Ecto neural progenitor cell (in vitro differentiated cells): ENCODE data around the gene SPPL2C.

Experiments
- DNase-seq: peaks from one replicate; pipeline ENCODE4 v3.0.0-alpha.2; 2018; ENCODE audit warnings: low spot score

Gene SPPL2C, protein sequence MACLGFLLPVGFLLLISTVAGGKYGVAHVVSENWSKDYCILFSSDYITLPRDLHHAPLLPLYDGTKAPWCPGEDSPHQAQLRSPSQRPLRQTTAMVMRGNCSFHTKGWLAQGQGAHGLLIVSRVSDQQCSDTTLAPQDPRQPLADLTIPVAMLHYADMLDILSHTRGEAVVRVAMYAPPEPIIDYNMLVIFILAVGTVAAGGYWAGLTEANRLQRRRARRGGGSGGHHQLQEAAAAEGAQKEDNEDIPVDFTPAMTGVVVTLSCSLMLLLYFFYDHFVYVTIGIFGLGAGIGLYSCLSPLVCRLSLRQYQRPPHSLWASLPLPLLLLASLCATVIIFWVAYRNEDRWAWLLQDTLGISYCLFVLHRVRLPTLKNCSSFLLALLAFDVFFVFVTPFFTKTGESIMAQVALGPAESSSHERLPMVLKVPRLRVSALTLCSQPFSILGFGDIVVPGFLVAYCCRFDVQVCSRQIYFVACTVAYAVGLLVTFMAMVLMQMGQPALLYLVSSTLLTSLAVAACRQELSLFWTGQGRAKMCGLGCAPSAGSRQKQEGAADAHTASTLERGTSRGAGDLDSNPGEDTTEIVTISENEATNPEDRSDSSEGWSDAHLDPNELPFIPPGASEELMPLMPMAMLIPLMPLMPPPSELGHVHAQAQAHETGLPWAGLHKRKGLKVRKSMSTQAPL

DNA sequence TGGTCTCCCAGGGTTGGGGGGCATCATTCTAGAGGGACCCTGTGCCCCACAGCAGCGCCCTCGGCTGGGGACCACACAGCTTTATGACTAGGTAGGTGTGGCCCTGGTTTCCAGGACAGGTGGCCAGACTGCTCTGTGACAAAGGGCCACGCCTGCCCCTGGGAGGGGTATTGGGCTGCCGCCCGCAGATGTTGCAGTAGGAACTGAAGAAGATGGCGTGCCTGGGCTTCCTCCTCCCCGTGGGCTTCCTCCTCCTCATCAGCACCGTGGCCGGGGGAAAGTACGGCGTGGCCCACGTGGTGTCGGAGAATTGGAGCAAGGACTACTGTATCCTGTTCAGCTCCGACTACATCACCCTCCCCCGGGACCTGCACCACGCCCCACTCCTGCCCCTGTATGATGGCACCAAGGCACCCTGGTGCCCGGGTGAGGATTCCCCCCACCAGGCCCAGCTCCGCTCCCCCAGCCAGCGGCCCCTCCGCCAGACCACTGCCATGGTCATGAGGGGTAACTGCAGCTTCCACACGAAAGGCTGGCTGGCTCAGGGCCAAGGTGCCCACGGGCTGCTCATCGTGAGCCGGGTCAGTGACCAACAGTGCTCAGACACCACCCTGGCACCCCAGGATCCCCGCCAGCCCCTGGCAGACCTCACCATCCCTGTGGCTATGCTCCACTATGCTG lies at the start of gene SPPL2C:
Gene SPPL2C, plus strand, starts transcription at position 187 of the 681 bp plus-strand sequence. Its CDS starts 26 bp downstream, at position 213.
- no peak for DNase-seq

DNA sequence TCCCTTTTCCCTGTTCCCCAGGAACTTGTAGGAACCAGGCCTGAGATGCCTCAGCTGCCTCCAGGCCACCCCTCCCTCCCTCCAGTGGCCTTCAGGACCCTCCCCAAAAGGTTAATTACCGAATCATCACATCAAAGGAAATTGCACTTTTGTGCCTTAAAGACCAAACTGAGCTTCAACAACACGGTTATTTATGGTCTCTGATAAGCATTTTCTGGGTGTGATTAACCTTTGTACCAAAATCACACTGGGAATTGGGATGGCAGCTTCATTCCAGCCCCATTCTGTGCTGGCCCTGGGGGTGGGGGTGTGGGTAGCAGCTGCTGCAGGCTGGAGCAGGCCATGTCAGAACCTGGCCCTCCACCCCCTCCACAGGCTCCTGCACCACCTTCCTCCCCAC lies 43.9 kb upstream of the SPPL2C start:
- no peak for DNase-seq

DNA sequence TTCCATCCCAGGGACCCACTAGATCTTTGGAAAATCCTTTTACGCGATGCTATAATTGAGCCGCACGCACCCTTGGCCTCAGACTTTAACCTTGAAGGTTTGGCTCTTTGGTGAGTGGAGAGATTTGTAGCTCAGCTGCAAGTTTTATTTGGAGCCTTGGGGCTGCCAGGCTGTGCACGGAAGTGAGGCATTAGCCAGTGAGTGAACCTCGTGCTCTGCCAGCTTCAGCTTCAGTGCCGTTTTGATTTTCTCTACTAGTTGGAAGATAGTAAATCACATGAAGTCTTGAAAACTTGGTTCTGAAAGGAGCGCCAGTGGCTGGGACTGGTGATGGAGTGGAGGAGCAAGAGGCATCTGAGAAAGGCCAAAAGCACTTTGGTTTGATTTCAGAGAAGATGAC lies 43.3 kb upstream of the SPPL2C start:
- DNase-seq, result no peak

DNA sequence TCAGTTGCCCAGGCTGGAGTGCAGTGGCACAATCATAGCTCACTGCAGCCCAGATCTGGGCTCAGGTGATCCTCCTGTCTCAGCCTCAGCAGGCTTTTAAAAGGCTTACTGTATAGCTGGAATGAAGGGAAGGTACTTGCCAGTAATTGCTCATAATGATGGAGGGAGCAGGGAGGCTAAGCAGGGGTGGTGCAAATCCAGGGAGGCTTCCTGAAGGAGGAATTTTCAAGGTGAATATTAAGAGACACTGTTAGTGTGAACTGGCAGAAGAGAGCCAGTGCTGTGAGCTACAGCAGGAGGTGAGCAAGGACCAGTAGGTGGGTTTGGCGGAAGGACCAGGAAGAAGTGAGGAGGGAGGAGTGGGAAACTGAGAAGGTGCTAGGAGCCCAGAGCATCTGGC lies 35.8 kb upstream of the SPPL2C start:
- no peak for DNase-seq

DNA sequence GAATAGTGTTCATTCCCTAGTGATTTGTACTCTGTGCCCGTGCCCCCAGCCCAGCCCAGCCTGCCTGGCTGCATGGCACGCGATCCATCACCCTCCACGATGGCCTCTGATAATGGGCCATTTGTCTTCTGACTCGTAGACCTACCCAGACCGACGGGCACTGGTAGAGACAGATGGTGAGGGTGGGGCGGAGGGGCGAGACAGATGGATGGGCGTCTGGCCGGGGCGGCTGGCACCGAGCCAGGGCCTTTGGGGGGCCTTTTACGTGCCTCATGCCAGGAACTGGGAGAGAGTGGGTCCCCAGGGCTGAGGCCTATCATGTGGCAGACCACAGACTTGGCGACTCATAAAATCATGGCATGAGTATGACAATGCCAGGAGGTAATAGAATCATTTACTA lies 35.2 kb upstream of the SPPL2C start:
- no peak for DNase-seq

DNA sequence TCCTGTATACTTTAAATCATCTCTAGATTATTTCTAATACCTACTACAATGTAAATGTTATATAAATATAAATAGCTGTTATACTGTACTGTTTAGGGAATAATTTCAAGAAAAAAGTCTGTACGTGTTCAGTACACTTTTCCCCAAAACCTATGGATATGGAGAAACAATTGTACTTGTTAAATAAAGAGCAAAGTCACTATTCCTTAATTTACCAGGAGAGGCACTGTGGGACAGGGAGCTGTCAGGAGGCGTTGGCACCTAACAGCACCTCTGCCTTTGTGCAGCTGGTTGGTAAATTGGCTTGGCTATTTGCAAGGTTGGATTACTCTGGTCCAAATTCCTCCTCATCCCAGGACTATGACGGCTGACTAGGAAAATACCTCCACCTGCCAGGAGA lies 32.6 kb upstream of the SPPL2C start:
- no peak for DNase-seq

DNA sequence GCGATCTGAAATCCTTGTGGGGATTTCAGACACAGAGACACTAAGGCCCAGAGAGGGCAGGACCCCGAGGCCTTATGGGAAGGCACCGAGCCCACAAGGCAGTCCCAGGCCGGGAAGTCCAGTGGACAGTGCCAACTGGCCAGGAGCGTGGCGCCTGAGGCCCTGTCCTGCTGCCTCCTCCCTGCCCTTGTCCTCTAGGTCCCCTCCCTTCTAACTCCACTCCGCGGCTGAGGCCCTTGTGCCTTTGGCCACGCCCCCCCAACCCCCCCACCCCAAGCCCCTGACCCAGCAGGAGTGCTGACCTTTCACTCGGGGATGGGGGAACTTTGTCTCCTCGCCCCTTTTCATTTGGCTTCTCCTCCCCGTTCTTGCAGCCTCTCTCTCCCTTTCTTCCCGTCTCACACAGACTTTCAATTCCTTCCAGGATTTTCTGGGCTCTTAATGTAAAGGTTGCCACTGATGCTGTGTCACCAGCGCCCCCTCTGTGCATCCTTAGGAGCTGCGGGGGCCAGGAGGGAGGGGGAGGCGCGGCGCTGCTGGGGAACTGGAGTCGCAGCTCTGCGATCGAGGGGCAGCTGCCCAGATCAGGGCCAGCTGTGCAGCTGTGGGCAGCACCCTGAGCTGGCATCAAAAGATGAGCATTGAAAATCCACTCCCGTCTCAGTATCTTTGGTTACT lies 31.5 kb upstream of the SPPL2C start:
- peak; percentile 88 for DNase-seq

DNA sequence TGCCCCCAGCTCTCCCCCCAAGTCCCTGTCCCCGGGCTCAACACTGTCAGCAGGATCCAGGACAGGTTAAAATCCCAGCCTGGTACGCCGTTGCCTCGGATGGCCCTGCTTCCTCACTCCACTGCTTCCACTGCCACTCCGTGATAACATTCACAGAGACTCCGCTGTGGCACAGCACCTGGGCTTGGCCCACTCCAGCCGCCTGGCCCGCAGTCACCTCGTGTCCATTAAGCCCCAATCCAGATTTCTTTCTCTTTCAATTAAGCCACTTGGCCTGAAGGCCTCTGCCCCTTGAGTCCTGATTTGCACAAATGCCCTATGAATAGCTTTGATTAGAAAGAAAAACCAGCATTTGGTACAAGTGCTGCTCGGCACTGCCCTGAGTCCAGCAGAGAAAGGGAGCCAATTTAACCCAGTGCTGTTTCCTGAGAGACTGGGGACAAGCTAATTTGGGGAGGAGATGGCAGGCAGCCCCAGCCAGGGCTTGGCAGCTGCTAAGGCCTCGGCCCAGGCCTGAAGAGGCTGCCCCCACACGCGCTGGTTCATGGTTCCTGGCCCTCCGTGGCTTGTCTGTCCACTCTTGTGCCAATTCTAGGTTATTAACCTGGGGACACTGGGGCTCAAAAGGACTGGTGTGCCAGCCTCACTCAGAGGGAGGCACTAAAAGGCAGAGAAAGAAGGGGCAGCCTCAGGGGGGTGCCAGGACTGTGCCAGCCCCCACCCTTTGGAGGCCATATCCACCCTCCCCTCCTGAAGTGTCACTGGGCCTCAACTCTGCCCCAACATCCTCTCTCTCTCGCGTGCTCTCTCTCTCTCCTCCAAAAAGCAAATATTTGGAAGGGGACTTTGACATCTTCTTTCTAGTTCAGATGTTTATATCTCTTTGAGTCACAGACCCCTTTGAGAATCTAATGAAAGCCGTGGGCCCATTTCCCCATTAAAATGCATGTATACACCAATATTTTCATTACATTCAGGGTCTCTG lies 29.8 kb upstream of the SPPL2C start:
- DNase-seq, result no peak

DNA sequence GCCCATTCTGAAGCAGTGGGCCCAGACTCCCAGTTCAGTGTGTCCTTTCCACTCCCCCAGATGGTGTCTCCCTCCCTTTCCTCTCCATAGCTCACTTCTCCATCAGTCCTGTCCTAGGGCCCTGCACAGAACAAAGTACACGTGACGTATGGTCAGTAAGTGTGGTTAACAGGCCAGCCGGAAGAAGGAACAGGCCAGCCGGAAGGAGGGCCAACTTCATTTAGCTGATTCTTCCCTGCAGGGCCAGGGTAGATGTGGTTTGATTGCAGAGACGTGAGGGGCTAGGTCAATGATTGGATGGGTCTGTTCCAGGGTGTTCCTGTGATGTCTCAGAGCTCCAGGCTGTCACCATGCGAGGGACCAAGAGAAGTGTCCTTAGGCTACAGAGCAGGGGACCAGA lies 28.9 kb upstream of the SPPL2C start:
- no peak for DNase-seq

DNA sequence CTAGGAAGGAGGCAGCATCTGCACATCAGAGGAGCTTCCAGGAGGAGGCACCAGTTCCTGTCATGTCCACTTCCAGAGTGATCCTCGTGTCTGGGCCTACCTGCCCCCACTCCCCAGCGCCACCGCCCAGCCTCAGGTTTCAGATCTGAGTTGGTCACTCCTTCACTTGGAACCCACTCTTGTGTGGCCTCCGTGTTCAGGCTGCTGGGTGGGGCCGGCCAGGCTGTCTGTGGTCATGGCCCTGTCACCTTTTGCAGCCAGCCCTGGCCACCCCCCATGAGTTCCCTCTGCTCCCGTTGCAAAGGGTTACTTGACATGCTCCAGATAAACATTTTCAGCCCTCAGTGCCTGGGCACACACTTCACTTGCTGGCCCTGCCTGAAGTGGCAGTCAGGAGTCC lies 26.6 kb upstream of the SPPL2C start:
- no peak for DNase-seq

DNA sequence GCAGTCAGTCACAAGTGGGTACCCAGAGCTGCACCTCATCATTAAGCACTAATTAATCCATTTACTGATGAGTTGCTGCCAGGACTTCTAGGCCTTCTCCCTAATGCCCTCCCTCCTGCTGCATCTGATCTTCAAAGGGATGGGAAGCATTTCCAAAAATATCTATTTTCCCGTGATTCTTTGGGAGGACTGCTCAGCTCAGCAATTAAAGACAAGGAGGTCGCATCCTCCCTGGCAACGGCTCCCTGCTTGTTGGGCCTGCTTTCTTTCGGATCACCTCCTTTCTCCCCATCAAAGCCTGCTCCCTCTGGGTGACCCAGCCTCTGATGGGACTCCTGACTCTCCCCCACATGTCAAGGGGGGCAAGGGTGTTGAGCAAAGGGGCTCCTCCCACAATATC lies 26.0 kb upstream of the SPPL2C start:
- no peak for DNase-seq

DNA sequence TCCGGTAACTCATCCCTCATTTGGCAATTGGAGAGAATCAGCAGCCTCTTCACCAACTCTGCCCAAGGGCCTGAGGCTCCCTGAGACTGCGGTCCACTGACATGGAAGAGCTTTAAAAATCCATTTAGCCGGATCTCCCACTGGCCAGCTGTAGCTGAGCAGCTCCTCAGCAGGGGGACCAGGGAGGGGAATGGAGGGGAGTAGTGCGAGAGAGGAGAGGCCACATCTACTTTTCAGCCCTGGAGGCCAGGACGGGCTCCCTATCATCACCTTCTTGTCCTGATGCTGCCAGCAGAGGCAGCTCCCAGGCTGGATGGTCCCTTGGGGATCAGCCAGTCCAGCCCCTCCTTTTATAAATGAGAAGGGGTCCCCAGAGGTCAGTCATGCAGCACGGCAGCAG lies 25.0 kb upstream of the SPPL2C start:
- DNase-seq, result no peak

DNA sequence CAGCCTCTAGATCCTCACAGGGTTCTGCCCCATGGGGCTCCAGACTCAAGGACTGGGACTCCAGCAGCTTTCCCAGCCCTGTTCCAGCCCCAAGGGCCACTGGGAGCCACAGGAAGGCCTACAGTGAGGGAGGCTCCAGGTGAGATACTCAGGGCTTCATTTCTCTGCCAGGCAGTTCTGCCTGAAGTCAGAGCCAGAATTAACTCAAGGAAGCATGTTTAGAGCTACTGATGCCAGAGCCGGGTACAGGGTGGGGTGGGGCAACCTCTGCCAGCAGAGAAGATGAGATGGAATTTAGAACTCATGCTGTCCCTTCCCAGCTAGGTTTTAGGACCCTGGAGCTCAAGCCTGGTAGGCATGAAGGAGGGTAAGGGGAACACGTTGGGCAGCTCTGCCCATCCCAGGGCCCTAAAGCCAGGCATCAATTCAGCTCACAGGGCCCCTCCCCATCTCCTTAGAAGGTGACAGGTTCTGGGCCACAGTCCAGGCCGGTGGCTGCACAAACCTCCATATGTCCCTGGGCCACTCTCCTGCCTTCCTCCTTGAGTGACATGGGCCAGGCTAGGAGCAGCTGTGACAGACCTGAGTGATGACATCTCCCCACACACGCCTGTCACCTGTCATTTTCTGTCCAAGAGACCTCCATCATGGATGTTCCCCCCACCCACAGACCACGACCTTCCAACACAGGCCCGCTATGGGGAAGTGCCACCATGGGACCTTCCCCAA lies 24.5 kb upstream of the SPPL2C start:
- DNase-seq, result no peak

DNA sequence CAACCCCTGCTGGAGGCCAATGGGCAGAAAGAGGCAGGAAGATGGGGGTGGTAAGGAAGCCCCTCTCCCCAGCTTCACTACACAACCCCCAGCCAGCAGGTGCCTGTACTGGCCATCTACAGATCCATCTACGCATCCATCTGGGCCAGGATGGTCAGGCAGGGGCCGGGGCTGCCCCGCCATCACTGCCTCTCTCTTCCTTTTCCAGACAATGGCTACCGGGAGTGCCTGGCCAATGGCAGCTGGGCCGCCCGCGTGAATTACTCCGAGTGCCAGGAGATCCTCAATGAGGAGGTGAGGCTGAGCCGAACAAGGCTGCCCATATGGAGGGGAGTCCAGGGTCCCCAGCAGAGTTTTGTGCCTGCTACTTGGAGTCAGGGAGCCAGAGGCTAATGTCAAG lies 23.5 kb upstream of the SPPL2C start:
- DNase-seq, result no peak

DNA sequence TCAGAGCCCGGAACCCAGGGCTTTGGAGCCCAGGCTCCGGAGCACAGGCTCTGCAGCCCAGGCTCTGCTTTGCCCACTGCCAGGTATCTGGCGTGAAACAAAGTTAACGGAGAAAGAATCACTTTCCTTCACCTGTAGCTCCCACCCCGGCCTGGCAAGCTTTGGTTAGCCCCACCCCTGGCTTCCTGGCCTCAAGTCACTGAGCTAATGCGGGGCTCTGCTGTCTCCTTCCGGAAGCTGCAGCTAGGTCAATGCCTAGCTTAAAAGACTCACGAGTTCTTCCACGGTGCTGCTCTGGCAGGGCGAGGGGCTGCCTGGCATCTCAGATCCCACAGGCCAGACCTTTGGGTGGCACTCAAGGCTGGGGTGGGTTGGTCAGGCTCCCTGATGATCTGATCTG lies 21.1 kb upstream of the SPPL2C start:
- no peak for DNase-seq

DNA sequence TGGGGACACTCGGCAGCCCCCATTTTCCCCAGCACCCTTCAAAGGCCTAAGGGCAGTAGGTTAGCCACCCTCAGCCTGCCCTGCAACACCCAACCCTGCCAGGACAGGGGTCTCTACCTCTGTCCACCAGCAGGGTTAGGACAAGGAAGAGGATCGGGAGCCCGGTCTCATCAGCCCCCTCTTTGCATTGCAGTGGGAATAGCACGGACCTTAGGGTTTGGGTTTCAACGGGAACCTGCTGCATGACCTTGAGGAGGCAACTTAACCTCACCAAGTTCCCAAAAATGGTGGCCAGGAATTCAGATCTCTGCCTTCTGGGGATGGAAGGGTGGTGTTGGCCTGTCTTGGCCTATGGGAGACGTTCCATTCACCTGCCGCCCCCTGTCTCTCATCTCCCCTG lies 20.2 kb upstream of the SPPL2C start:
- DNase-seq, result no peak

DNA sequence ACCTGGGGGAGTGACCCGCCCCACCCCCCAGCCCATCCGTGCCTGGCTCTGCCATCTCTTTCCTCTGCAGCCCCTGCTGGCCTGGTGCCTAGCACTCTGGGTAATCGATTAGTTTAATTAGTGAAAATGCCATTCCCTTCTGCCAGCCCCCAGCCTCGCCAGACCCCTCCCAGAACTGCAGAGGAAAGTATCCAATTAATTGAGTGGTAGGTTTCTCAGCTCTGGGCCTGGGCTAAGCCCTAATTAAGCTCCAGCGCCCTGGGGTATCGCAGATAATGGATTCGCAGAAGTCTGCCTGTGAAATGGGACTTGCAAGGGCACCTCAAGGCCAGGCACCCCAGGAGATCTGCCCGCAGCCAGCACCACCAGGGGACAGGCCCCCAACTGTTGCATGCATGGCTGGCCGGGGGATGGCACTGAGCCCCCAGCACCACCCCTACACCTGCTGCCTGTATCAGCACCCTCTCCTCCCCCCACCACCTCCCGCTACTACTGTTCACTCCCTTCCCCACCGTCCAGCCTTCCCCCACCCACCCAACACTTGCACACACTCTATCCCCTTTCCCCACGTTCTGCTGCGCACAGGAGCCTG lies 19.7 kb upstream of the SPPL2C start:
- DNase-seq, result no peak

DNA sequence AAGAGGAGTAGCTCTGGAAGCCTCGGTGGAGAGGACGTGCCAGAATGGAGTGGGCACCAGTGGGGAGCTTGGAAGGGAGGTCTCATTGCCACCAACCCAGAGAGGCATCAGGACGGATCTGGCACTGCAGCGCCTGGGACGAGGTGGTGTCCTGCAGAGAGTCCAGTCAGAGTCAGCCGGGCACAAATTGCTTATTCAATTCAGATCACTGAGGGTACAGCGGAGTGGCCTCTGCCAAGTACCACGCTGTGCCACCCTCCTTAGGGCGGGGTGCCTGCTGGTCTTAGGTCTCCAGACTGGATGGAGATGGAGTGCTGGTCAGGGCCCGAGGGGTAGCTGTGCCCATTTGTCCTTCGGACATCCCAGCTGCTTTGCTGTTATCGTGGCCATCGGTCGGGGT lies 18.9 kb upstream of the SPPL2C start:
- no peak for DNase-seq

DNA sequence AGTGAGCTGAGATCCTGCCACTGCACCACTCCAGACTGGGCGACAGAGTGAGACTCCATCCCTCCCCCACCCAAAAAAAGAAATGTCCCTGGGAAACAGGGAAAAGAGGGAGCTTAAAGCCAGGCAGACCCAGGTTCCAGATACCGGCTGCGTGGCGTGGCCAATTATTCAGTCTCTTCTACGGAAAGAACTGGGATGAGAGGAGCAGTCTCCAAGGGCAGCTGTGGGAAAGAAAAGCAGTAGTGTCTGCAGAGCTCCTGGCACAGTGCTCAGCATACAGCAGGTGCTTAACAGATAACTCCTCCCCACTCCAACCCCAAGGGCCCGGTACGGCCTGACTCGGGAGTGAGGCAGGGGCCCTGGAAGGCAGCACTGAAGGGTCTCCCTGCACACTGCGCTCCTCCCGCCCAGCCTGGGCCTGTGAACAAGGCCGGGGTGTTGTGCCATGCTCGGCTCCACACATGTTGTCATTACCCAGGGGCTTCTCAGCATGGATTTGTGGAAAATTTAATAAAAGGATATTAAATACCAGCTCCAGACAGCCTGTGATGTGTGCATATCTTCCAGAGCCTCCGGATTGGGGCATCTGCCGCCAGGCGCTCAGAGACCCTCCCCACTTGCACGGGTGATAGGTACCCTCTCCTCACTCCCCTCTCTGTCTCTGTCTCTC lies 17.6 kb upstream of the SPPL2C start:
- DNase-seq, result no peak

DNA sequence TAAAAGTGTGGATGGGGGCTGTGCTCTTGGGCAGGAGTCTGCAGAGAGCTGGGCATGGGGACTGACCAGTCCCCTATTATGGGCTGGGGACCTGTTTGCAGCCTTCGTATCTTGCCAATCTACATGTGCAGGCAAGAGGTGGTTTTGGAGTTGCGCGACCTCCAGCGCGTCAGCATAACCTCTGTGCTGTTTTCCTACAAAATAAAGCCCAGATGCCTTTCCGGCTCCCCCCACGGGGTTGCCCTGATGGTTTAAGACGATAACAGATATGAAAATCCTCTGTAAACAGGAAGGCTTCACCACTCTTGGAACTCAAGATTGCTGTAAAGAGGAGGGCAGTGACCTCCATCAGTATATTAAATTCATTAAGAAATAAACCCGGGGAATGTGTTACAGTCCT lies 16.5 kb upstream of the SPPL2C start:
- no peak for DNase-seq
